ENCODE data around the gene NCOA3.

The NCOA3 gene

DNA sequence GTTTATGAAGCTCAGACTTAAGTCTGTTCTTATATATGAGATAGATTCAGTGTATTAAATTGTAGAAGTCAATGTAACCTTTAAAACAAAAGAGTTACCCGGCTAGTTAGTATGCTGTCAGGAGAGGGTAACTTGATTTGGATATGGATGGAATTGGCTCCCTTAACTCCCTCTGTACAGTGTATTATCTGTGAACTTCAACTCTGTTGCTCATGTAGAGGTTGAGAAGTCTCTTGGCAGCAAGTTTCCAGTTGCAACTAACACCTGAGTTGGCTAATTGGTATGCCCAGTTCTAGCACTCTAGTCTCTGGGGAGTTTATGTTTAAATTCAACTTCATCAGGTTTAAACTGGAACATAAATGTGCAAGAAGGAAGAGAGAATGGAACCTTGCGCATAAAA lies 111.0 kb downstream of the NCOA3 start:
- in situ Hi-C loops (cut with HindIII; ENCODE audit: low pct_unique_long_range_greater_than_20kb, low sequenced_read_pairs): no loop called here
- TF ChIP-seq JUND (IDR thresholded peaks at IDR 0.05; ENCODE audit: low read depth): no peak
- no peak for DNase-seq (ENCODE audit: low read depth in 1 of 2, low spot score in 1 of 2)

DNA sequence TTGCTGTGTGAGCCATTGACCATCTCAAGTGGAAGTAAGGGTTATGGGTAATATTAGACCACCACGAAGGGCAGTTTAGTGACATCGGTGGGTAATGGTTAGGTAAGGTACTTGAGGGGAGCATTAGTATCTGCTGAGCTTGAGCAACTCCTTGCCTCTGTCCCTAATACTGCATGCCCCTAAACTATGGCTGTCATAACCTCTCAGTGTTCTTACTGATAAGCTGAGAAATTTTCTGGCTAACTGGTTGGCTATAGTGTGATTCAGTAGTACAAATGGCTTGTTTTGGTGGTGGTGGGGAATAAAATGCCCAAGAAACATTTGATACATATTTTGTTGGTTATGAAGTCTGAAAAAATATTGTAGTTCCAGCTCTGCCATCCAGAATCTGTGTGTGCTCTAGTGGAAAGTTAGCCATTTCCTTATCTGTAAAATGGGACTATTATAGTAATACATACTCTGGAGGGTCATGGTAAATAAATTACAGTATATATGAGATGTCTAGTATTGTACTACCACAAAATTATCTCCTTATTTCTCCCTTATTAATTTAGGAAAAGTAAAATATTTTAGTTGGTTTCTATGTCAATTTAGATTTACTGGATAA lies 113.1 kb downstream of the NCOA3 start:
- TF ChIP-seq JUND (IDR thresholded peaks at IDR 0.05; ENCODE audit: low read depth): no peak
- DNase-seq (ENCODE audit: low read depth in 1 of 2, low spot score in 1 of 2): no peak
- in situ Hi-C loops (cut with HindIII; ENCODE audit: low pct_unique_long_range_greater_than_20kb, low sequenced_read_pairs): no loop called here

DNA sequence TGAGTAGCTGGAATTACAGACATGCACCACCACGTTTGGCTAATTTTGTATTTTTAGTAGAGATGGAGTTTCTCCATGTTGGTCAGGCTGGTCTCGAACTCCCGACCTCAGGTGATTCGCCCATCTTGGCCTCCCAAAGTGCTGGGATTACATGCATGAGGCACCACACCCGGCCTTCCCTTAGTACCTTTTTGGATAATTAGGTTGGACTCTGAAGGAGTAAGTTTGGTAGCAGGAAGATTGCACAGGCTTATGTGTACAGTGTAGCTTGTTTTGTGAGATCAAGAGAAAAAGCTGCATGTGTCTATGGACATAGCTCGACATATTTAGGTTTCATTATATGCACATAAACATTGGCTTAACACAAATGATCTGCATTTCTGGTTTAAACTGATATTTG lies 116.8 kb downstream of the NCOA3 start:
- no peak for TF ChIP-seq JUND (IDR thresholded peaks at IDR 0.05; ENCODE audit: low read depth)
- in situ Hi-C loops (cut with HindIII; ENCODE audit: low pct_unique_long_range_greater_than_20kb, low sequenced_read_pairs): no loop called here
- DNase-seq (ENCODE audit: low read depth in 1 of 2, low spot score in 1 of 2): no peak

DNA sequence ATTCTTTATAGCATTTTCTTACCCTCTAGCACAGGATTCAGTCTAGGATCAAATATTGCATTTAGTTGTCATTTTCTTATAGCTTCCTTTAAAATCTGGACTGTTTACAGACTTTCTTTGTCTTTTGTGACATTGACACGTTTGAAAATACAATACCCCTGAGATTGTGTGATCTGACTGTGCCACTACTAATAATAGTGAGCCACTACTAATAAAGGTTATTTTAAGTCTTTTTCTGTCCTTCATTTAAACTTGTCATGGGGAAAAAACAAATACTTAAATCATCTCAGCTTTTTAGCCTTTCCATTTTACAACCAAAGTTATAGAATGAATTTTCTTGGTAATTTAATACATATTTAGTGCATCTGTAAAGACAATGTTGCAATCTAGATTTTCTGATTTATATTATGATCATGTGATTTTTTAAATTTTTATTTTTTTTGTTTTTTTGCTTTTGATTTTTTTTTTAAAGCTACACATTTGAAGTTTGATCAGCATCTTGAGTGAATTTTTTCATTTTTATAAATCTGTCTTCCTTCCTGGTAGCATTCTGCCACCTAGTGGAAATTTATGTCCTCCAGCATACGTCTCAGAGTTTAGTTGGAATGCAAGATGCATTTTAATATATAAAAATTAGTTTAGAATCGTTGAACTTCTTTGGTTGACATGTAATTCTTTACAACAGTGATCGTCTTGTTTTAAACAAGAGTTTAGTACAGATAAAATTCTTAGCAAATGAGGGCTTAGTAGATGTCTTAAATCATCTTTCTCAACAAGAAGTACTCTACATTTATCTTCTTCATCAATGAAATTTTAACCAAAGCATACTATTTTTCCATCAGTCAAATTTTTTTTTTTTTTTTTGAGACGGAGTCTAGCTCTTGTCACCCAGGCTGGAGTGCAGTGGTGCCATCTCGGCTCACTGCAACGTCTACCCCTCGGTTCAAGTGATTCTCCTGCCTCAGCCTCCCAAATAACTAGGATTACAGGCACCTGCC lies 119.4 kb downstream of the NCOA3 start:
- DNase-seq (ENCODE audit: low read depth in 1 of 2, low spot score in 1 of 2): peak in 1 of 2 experiments; percentile 71
- in situ Hi-C loops (cut with HindIII; ENCODE audit: low pct_unique_long_range_greater_than_20kb, low sequenced_read_pairs): no loop called here
- no peak for TF ChIP-seq JUND (IDR thresholded peaks at IDR 0.05; ENCODE audit: low read depth)

DNA sequence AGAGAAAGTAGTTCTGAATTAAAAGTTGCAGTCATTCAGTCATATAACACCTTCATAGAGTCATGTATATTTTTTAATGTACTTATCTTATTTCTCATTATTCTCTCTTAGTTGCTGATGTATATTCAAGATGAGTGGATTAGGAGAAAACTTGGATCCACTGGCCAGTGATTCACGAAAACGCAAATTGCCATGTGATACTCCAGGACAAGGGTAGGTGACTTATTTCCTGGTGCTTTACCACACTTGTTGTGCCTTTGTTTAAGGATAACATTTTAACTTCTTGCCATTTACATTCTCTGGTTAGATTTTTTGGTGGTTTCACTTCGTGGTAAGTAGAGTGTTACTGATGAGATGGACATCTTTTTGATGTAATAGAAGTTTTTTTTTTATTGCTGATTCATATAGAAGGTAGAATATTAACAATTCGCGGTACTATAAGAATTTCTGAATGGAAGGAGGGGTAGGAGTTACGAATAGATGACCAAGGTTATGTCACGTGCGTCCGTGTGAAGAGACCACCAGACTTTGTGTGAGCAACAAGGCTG lies 120.5 kb downstream of the NCOA3 start:
- no peak for DNase-seq (ENCODE audit: low read depth in 1 of 2, low spot score in 1 of 2)
- in situ Hi-C loops (cut with HindIII; ENCODE audit: low pct_unique_long_range_greater_than_20kb, low sequenced_read_pairs): no loop called here
- no peak for TF ChIP-seq JUND (IDR thresholded peaks at IDR 0.05; ENCODE audit: low read depth)

DNA sequence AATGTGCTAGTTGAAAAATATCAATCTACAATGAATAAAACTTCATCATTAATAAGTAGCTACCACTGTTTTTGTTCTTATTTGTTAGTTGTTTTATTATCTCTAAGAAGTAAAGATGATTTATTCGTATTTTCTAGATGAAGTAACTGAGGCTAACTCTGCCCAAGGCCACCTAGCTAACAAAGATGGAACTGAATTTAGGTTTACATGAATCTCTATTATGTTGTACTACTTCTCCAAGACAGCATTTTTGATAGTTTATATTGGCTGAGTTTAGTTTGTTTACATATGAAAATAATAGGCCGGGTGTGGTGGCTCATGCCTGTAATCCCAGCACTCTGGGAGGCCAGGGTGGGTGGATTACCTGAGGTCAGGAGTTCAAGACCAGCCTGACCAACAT lies 121.5 kb downstream of the NCOA3 start:
- in situ Hi-C loops (cut with HindIII; ENCODE audit: low pct_unique_long_range_greater_than_20kb, low sequenced_read_pairs): no loop called here
- DNase-seq (ENCODE audit: low read depth in 1 of 2, low spot score in 1 of 2): no peak
- TF ChIP-seq JUND (IDR thresholded peaks at IDR 0.05; ENCODE audit: low read depth): no peak

DNA sequence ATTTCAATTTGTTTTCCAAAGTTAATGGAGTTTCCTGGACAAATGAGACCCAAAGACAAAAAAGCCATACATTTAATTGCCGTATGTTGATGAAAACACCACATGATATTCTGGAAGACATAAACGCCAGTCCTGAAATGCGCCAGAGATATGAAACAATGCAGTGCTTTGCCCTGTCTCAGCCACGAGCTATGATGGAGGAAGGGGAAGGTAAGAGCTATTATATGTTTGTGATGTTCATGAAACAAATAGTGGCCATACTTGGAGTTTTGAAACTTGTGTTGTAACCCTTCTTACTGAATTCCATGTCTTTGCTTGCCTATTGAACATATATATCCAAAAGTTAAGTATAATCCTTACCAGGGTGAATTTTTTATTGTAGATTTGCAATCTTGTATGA lies 125.9 kb downstream of the NCOA3 start:
- no peak for DNase-seq (ENCODE audit: low read depth in 1 of 2, low spot score in 1 of 2)
- TF ChIP-seq JUND (IDR thresholded peaks at IDR 0.05; ENCODE audit: low read depth): no peak
- in situ Hi-C loops (cut with HindIII; ENCODE audit: low pct_unique_long_range_greater_than_20kb, low sequenced_read_pairs): no loop called here

DNA sequence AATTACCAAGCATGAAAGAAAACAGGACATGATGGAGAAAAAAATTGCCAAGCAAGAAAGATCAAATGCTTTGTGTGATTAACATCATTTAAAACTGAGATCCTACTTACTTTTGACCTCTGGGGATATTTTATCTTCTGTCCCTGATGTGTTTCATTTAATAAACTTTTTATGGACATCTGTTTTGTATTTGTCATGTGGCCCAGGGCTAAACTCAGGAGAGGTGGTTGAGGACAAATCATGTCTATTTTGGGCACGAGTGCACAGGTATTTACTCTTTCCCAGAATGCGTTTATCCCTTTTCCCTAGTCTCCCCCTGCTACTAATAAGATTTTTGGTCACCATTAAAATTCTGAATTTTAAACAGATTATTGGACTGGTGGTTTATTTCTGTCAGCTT lies 128.2 kb downstream of the NCOA3 start:
- no peak for DNase-seq (ENCODE audit: low read depth in 1 of 2, low spot score in 1 of 2)
- in situ Hi-C loops (cut with HindIII; ENCODE audit: low pct_unique_long_range_greater_than_20kb, low sequenced_read_pairs): no loop called here
- no peak for TF ChIP-seq JUND (IDR thresholded peaks at IDR 0.05; ENCODE audit: low read depth)

DNA sequence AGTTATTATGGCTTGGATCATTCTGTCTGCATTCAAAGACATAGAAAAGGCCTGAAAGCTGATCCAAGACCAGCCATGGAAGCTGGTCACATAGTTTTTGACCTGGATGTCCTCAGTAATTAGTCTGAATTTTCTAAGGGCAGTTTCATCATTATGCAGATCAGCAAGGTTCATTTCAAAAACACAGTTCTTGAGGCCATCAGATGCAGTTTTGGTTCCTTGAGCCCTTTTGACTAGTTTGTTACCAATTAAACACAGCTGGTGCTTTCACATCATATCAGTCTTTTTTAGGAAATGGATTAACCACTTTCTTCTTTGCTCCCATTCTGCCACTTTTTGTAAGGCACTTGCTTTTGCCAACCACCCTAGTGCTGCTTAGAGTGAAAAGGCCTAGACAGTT lies 129.4 kb downstream of the NCOA3 start:
- no peak for TF ChIP-seq JUND (IDR thresholded peaks at IDR 0.05; ENCODE audit: low read depth)
- DNase-seq (ENCODE audit: low read depth in 1 of 2, low spot score in 1 of 2): no peak
- in situ Hi-C loops (cut with HindIII; ENCODE audit: low pct_unique_long_range_greater_than_20kb, low sequenced_read_pairs): no loop called here

DNA sequence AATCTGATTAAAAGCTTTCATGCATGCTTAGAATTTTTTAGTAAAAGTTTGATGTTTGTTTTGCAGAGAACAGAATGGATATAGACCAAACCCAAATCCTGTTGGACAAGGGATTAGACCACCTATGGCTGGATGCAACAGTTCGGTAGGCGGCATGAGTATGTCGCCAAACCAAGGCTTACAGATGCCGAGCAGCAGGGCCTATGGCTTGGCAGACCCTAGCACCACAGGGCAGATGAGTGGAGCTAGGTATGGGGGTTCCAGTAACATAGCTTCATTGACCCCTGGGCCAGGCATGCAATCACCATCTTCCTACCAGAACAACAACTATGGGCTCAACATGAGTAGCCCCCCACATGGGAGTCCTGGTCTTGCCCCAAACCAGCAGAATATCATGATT lies 133.6 kb downstream of the NCOA3 start:
- DNase-seq (ENCODE audit: low read depth in 1 of 2, low spot score in 1 of 2): no peak
- in situ Hi-C loops (cut with HindIII; ENCODE audit: low pct_unique_long_range_greater_than_20kb, low sequenced_read_pairs): no loop called here
- no peak for TF ChIP-seq JUND (IDR thresholded peaks at IDR 0.05; ENCODE audit: low read depth)

DNA sequence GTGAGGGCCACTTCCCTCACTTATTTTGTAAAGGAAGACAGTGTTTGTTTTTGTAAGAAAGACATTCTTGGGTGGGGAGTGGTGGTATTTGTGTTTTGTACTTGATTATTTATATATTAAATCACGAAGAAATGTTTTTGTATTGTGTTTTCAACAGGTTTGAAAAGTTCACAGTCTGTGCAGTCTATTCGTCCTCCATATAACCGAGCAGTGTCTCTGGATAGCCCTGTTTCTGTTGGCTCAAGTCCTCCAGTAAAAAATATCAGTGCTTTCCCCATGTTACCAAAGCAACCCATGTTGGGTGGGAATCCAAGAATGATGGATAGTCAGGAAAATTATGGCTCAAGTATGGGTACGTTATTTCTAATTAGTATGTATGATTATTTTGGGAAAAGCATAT lies 137.2 kb downstream of the NCOA3 start:
- in situ Hi-C loops (cut with HindIII; ENCODE audit: low pct_unique_long_range_greater_than_20kb, low sequenced_read_pairs): no loop called here
- DNase-seq (ENCODE audit: low read depth in 1 of 2, low spot score in 1 of 2): no peak
- TF ChIP-seq JUND (IDR thresholded peaks at IDR 0.05; ENCODE audit: low read depth): no peak

DNA sequence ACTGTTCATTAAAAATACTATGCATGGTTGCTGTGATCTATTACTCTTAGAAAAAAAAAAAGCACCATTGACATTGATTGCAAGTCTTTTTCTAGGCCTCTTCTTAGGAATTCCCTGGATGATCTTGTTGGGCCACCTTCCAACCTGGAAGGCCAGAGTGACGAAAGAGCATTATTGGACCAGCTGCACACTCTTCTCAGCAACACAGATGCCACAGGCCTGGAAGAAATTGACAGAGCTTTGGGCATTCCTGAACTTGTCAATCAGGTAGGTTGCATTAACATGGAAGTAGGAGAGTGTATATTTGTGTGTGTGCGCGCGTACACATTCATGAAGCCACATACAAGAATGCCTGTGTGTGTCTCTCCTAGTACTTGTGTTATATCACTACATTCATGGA lies 140.4 kb downstream of the NCOA3 start:
- in situ Hi-C loops (cut with HindIII; ENCODE audit: low pct_unique_long_range_greater_than_20kb, low sequenced_read_pairs): no loop called here
- DNase-seq (ENCODE audit: low read depth in 1 of 2, low spot score in 1 of 2): peak in 1 of 2 experiments; percentile 30

DNA sequence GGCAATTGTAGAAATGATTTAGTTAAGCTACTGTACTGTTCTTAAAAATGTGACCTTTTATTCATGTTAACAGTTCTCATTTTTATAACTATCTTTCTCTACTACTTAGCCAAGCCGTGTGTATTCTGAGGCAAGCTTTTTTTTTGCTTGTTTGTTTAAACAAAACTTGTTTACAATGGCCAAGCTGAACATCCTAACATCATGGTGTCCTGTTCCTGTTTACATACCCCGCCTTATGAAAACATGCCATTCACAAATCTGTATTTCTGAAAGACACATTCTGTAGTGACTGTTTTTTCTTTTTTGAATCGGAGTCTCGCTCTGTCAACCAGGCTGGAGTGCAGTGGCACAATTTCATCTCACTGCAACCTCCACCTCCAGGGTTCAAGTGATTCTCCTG lies 140.9 kb downstream of the NCOA3 start:
- peak in 1 of 2 experiments; percentile 19 for DNase-seq (ENCODE audit: low read depth in 1 of 2, low spot score in 1 of 2)
- in situ Hi-C loops (cut with HindIII; ENCODE audit: low pct_unique_long_range_greater_than_20kb, low sequenced_read_pairs): no loop called here
- TF ChIP-seq JUND (IDR thresholded peaks at IDR 0.05; ENCODE audit: low read depth): no peak

More for the DNA sequence above, 140.4 kb downstream of the NCOA3 start:
- no peak for TF ChIP-seq JUND (IDR thresholded peaks at IDR 0.05; ENCODE audit: low read depth)
